HG03196 (cell line): ENCODE measurements around the gene CCDC141.

Experiments
- ATAC-seq: cut with Tn5 transposase; IDR thresholded peaks from one replicate; pipeline ENCODE4 v1.9.1; 2021; ENCODE audit not compliant: unreplicated experiment

The CCDC141 gene

DNA sequence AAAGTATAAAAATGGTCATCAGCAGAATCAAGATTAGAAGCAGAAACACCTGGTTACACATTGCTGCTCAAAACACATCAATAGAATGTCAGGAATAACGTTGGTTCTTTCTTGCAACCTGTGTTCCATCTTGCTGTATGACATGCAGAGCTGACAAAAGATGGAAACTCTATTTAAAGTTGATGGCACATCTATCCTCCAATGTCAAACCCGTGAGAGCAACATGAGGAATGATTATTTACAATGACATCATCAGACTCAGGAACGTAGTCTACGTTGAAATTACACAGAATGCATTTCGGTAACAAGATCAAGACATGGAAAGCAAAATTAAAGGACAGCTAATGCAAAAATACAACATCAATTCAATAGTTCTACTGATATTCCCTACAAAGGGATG is 216.6 kb downstream of the CCDC141 start:
- no peak for ATAC-seq

DNA sequence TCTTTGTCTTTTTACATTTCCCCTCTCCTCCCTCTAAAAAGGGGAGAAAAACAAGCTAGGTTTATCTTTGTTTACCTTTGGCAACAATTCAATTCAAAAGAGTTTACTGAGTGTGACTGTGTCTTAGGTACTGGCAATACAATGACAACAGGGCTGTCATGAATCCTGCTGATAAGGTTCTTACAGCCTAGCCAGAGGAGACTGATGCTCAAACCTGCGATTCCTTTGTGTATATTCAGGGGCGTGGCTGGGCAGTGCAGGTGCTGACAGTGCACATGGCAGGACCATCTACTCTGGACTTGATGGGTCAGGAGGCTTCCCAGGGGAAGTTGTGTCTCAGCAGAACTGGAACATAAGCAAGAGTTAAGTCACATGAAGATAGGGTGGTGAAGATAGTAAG is 219.5 kb downstream of the CCDC141 start:
- no peak for ATAC-seq

DNA sequence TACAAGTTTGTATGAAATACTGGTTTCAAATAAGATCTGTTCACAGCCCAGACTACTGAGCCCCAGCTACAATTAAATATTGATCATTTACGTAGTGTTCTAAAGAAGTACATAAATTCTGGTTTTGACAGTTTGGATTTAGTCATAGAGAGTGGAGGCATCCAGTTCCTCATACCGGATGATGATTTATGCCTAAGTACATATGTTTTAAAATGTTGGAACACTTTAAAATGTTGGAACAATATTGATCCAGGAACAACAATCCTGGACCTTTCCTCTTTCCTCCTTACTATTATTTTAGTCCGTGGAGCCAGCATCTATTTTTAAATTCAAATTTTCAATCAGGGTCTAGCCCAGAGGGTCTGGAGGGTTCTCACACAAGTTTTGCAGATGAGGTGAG is 220.0 kb downstream of the CCDC141 start:
- ATAC-seq = no peak

DNA sequence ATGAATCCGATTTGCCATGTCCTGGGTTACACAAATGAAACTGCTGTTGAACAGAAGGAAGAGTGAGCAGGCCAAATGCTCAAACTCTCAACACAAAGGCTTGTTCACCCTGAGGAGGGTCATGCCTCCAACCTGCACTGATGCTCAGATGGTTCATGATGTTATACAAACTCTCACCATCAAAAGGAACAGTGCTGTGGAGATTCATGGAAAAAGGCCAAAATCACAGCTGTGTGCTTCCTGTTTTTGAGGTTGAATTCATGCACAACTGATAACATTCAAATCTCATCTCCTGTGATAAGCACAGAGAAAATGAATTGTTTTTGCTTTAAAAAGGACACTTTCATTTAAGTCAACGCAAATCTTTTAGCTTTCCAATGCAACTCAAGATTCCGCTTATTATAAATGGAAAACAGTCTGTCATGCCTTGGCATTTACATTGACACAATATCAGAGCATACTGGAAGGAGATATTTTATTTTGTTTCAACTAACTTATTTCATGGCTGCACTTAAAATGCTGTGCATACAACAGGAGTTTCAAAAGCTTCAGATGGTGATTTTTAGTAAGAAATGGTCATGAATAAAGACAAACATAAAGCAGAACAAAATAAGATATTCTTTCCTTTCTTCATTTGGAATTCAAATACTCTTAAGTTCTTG is 220.5 kb downstream of the CCDC141 start:
- ATAC-seq = no peak

DNA sequence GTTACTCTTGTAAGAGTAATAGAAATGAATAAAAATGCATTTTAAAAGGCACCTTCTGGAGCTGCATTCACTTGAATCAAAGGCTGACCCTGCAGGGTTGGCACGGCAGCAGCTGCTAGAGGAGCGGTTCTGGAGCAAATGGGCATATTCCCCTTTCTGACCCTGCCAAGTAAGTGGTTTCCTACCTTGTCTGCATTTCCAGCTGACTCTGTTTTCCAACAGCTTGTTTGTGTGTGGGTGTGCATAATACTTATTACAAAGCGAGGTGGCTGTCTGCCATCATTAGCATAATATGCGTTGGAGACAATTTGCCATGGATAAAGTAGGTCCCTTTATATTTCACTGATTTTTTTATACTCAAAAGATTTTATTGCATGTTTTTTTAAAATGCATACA is 221.5 kb downstream of the CCDC141 start:
- no peak for ATAC-seq

DNA sequence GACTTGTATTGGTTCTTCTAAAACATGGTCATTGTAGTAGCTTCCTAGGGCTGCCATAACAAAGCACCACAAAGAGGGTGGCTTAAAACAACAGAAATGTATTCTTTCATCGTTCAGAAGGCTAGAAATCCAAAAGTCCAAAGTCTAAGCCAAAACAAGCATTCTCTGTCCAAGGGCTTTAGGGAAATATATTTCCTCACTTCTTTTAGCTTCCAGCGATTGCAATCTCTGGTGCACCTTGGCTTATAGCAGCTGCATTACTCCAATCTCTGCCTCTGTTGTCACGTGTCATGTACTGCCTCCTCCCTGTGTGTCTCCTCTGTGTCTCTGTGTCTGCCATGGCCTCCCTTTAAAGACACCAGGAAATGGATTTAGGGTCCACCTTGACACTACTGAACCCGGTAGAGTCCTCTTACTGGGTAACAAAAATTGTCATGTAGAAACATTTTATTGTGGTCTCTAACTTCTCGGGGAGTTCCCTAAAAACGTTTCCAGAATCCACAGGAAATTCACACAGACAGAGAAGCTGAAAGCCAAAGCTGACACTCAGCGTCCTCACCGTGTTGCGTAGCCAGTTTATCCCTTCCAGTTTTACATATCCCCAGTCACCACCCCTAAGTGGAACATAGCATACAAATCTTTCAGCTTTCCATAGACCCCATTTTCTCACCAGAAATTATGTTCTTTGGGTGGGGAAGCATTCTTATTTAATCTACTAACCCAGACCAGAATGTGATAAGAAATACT is 222.0 kb downstream of the CCDC141 start:
- no peak for ATAC-seq

DNA sequence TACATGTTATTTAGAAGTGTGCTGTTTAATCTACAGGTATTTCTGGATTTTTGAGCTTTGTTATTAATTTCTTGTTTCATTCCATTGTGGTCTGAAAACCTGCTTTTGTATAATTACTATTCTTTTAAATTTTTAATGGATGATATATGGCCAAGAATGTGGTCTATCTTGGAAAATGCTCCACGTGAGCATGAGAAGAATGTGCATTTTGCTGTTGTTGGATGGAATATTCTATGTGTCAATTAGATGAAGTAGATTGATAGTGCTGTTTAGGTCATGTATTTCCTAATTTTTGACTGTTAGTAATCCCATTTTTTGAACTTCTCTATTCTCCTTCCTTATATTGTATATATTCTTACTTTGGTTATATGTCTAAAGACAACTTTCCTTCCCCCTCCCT is 222.8 kb downstream of the CCDC141 start:
- no peak for ATAC-seq

DNA sequence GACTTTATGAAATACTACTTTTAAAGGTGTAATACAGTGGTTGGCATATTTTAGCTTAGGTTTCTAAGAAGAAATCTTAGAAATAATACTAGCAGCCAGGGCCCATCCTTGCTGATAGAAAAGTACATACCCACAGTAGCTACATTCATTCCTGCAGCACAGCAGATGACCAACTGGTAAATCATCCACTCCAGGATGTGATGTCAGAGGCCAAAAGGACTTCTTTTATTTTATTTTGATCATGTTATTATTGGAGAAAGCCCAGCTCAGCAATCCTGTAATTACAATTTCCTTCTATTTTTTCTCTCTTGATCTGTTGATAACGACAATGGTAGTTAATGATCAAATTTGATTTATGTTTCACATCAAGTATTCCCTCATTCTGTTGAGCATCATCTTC is 224.8 kb downstream of the CCDC141 start:
- no peak for ATAC-seq

DNA sequence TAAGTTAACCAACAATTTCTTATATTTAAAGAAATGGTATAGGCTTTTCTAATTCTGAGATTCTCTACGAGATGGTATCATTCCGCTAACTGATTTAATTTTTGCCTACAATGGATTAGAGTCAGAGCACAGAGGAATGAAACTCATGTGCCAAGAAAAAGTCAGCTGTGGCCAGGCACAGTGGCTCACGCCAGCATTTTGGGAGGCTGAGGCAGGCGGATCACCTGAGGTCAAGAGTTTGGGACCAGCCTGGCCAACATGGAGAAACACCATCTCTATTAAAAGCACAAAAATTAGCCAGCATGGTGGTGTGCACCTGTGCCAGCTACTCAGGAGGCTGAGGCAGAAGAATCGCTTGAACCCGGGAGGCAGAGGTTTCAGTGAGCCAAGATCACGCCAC is 225.8 kb downstream of the CCDC141 start:
- no peak for ATAC-seq

DNA sequence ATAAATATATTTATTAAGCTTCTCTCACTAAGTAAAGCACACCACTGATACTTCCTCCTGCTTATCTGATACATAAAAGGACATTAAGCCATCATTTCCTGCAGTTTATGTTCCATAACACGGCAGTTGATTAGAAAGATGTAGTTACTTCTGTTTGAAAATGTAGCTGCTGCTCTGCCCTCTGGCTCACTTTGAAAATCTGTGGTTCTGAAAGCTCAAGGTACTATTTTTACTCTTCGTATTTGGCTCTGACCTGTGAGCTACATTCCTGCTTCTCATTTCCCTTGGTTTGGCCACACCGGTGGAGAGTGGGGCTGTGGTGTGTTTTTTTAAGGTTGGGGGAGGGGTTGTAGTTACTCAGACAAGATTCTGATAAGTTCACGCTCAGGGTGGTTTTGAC is 229.9 kb downstream of the CCDC141 start:
- ATAC-seq = peak; percentile 86

DNA sequence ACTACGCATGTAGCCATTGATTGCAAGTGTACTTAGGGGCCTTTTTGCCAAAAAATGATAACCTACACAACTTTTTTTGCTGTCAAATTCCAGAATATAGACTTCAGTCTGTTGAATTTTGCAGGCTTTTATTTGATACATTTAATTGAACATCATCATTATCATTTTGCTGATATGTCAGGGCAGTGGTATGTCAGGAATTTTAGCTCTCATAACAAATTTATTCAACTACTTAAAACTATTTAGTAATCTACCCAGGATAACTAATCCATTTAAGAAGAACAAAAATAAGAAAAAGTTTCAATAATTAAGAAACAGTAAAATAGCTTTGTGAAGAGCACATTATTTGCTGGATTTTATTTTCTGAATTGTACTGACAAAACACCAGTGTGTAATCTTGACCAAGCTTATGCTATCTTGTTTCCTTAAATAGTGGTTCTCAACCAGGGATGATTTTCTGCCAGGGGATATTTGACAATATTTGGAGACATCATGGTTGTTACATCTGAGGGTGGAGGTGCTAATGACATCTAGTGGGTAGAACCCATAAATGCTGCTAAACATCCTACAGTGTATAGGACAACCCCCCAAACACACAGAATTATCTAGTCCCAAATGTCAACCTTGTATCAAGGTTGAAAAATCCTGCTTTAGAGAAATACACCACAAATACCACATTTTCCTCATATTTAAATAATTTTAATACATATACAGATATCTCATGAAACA is 230.6 kb downstream of the CCDC141 start:
- ATAC-seq = no peak

DNA sequence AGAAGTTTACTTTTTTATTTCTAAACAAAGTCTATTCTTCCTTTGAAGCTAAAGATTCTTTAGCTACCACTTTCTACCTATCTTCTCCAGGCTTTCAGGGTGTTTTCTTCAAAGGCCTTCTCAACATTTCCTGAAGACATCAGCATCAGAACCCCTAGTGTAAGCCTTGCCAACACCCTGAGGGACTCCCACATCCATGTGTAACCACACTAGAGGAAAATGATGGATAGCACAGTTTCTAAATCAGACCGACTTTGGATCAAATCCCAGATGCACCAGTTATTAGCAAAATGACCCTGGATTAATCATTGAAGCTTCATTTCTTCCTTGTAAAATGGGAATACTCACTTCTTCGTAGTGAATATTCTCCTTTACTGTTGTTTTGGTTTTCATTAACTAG is 238.0 kb downstream of the CCDC141 start:
- ATAC-seq = no peak

DNA sequence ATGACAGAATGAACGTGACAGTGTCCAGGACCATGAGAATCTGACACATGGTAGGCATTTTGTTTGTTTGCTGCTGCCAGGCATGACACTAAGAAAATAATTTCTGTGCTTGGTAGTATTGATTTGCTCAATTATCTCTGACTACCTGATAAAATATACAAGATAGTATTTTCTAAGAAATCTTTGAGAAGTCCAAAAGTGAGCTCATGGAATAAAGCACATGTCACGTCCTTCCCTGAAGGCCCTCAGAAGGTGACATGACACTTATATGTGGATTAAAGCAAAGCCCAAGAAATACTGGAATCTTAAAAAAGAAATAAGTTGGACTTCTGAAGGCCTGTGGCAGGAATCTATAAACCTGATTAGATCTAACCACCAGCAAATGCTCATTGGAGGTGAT is 238.9 kb downstream of the CCDC141 start:
- ATAC-seq = no peak

DNA sequence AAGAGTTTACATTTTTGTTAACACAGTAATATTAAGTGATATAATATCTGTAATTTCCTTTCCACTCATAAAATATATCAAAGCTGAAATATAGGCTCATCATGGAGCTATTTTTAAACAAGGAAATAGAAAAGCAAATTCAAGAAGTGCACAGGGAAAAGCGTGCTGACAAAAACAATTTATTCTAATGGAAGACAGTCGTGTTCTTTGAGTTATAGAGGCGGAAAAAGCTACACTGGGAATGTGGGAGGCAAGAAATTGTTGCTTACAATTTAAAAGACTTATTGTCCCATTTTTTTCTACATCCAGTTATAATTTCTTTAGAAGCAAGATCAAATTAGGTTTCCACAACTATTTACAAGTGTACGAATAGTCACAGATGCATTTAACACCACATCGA is 239.5 kb downstream of the CCDC141 start:
- no peak for ATAC-seq

DNA sequence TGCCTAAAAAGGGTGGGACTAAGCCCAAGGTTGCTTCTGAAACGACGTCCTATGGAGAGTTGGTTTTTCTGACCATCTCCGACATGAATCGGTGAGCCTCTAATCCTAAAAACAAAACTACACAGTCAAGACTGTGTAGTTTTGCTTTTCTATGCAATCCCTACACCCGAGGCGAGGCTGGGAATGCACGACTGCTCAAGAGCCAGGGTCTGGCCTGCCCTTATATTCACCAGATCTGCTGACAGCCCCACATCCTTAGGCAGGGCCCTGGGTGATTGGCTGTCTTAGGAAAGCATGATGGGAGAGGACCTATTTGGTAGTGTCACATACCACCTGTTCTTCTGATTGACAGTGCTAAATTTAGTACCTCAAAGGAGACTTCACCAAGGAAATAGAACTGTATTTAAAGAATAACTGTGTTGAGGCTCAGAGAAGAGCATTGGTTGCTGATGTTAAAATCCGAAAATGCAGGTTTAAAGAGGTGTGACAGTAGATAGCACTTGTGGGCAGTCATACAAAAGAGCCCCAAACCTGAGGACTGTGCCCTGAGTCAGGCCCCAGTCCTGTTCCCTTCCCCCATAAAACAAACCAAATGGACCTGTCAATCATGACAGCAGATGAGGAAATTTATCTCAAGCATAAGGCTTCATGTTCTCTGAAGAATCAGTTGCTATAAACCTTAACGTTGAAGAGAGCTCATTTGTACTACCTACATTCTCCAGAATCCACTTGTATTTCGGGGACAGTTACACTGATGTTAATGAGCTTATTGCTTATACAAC is 242.5 kb downstream of the CCDC141 start, which contains the start of gene TTN:
TSS of gene TTN (minus strand) at position 197 of the 782 bp plus-strand sequence. CDS start 2,781 bp downstream, outside the sequence.
- ATAC-seq = no peak

DNA sequence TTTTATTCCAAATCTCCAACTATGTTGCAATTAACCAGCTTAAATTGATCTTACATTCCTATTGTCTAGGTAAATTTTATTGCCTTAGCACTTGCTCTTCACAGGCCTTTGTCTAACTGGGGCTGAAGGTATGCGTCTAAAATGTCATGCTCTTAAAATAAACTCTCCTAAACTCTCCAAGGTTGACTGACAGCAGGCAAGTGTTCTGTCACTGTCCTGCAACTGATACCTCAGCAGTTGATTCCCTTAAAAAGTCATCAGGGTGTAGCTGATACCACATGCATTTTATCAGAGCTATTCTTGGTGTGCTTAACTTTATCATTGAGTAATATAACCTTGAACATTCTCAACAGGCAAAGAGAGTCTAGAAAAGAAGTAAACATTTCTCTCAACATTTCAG is 243.4 kb downstream of the CCDC141 start:
- no peak for ATAC-seq

DNA sequence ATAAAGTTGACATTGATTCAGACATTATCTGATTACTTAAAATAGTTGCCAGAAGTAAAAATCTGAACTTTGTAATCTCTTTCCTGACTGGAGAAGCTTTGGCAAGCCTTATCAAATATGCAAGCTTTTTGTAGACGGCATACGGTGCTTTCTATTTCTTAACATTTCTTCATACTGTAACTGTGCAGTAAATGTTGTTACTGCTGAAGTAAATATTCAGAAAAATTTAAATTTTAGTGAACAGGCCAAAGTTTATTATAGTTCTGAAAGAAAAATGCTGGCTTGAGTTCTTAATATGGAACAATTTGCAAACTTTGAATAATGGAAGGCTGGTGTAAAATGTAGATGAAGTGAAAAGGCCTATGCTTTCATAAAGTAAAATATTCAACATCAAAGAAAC is 244.5 kb downstream of the CCDC141 start:
- ATAC-seq = no peak

DNA sequence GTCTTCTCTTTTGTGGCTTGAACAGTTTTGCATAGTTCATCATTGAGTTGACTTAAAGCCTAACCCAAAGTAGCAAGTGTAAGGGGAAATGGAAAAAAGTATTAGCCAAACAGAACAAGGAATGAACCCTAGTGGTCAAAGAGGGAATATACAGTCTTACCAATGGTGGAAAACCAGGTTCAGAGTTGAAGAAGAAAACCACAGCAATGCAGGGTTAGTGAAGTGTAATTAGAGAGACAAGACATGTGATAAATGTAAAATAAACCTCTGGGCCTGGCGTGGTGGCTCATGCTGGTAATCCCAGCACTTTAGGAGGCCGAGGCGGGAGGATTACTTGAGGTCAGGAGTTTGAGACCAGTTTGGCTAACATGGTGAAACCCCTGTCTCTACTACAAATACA is 245.1 kb downstream of the CCDC141 start:
- no peak for ATAC-seq

DNA sequence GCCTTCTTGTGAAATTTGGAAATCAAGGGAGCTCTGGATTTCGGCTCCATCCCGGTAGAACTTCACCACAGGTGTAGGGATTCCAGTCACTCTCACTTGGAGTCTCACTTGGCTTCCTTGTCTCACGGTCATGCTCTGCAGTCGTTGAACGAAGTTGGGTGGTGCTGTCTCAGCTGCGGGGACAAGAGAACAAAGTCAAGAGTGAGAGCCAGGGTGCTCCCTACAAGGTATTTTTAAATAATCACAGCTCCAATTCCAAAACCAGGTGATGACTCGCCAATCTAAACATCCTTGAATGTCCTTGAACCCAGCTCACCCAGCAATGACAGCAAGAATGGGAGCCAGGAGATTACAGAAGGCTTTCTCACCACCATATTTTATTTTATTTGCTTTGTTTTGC is 249.4 kb downstream of the CCDC141 start:
- ATAC-seq = no peak

DNA sequence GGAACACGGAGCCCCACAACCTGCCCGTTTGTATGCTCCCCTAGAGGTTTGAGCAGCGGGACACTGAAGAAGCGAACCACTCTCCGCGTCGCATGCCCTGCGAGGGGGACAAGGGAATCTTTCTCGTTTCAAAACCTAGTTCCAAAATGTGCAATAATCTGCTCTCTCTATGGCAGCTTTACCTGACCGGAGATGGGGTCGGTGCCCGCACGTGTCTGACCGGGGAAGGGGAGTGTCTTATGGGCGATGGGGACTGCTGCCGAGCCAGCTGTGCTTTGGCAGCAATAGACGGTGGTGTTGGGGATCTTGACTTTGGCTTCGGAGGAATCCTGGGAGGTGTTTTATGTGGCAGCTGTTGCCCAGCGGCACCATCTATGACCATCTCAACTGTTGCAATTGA is 250.6 kb downstream of the CCDC141 start:
- ATAC-seq = no peak

DNA sequence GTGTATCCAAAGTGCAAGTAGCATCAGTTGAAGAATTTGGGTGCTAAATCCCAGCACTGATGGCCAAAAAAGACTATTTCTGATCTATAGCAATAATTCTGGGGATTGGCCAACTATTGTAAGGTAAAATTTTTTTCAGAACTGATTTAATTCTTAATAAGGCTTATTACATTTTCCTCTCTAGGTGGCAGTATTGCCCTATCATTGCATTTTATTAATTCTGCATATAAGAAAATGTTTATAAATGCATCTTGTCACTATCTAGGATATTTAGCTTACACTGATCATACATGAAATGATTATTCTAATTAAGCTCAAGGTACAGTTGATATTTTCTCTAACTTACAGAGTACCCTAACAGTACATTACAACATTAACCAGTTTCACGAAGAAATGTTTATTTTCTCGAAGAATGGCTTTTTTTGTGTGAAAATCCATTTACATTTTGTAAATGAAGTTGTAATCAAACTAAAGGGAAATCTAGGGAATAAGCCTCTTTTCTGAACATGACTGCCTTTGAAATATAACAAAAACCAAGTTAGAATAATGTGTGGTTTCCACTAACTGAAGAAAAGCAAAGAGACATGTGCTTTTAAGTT is 253.8 kb downstream of the CCDC141 start:
- ATAC-seq = no peak
